Measurements from ENCODE around the gene RASGEF1C.

Gene RASGEF1C

DNA sequence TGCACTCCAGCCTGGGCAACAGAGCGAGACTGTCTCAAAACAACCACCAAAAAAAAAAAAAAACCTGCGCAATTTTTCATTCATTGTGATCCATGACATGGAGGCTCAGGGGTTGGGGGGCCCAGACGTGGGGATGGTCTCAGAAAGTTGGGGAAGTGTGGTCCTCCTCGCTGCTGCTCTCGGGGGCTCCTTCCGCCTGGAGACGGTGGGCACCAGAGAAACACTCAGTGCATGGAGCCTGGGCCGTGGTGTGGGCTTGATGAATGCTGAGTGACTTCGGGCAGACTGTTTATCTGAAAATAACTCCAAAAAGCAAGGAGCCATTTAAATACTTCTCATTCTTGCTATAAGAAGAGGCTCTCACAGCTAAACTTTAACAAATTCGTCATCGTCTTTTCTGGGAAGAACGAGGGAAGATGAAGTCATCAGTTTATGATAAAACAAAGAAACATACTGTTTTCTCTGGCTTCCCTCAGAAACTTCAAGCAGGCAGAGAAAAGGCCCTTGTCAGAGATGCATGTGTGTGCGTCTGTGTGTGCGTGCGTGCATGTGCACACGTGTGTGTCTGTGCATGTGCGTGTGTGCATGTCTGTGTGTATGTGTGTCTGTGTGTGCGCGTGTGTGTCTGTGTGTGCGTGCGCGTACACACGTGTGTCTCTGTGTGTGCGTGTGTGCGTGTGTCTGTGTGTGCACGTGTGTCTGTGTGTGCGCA lies 35.0 kb downstream of the RASGEF1C start:
- H3K4me3 ChIP-seq (ENCODE audit: low read depth, low read length), result no peak overlapping the region
- no peak for TF ChIP-seq CTCF (IDR thresholded peaks at IDR 0.05; ENCODE audit: low read depth, low read length)

GRCh38 chr5:180173198-180173544 lies 35.8 kb downstream of the RASGEF1C start:
- no peak overlapping the region for H3K4me3 ChIP-seq (ENCODE audit: low read depth, low read length)
- no peak for TF ChIP-seq CTCF (IDR thresholded peaks at IDR 0.05; ENCODE audit: low read depth, low read length)

DNA sequence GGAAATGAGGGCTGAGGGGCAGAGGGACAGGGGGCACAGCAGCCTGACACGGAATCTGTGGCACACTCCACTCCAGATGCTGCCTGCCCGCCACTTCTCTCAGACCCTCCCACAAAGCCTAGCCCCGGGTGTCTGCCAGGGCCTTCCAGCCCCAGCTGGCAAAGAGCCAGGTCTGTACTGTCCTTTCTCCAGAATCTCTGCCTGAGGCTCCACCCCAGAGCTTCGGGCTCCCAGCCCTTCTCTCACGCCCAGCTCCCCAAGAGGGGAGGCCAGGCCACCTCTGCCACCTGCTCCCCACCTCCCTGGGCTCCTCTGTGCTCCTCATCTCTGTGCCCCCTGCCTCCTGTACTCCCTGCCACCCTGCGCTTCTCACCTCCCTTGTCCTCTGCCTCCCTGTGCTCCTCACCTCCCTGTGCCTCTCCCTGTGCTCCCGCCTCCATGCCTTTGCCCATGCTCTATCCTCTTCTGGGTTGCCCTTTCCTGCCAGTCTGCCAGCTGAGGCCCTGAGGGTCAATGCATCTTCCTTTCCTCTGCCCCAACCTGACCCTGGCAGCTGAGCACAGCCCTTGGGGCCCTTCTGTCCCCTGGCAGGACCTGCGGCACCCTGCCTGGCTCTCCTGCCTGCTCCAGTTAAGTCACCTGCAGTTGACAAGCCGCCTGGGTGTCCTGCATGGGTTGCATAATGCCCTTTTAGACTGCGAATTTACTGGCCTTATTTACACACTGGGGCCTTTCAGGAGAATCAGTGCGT lies 36.4 kb downstream of the RASGEF1C start:
- TF ChIP-seq CTCF (IDR thresholded peaks at IDR 0.05; ENCODE audit: low read depth, low read length), result no peak
- H3K4me3 ChIP-seq (ENCODE audit: low read depth, low read length), result no peak overlapping the region

DNA sequence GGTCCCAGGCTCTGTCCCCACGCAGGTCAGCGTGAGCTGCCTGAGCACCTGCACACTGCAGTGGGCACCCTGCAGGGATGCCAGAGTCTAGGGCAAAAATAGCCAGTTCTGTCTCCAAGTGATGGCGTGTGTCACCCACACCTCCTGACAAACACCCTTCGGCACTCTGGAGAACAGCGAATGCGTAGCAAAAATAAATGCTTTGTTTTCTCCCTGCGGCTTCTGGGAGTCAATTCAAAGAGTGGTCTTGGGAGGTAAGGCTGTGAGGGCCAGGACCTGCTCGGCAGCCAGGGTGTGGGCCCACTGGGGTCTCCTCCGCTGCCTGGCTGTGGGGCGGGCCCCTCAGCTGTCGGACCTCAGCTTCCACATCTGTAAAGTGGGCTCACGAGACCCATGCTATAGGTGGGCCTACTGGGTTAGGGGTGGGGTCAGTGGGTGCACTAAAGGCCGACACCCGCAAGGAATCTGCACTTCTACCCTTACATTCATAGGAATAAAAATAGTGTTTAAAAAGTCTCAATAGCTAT lies 37.4 kb downstream of the RASGEF1C start:
- no peak overlapping the region for H3K4me3 ChIP-seq (ENCODE audit: low read depth, low read length)
- no peak for TF ChIP-seq CTCF (IDR thresholded peaks at IDR 0.05; ENCODE audit: low read depth, low read length)

DNA sequence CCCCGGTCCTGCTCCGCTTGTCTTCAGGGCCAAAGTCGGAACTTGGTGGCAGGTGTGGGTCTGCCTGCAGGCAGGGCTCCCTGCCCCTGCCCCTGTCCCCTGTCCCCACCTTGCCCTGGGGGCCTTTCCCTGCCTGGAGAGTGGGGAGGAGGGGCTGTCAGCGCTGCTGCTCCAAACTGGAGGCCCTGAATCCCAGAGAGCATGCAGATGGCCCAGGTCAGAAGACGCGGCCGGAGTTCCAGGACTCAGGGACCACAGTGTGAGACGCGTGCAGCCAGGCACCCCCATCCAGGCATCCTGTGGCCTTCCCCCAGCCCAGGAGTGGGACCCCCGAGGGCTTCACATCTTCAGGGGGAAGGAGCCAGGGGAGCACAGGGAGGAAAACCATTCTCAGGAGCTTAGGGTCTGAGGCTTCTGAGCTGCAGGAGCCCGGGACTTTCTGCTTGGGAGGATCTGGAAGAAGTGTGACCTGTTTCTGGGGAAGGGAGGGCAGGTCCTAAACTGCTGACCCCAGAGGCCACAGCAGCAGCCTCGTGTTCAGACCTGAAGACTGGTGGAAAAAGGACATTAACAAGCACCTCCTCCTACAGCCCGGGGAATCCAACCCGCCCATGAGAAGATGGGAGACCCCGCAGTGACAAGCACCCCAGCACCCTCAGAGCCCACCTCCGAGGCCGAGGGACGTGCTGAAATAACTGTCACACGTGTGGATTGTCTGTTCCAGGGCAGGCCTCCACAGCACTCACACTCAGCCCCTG lies 38.0 kb downstream of the RASGEF1C start:
- no peak overlapping the region for H3K4me3 ChIP-seq (ENCODE audit: low read depth, low read length)
- TF ChIP-seq CTCF (IDR thresholded peaks at IDR 0.05; ENCODE audit: low read depth, low read length), result no peak

- TF ChIP-seq CTCF (IDR thresholded peaks at IDR 0.05; ENCODE audit: low read depth, low read length), result no peak
- H3K4me3 ChIP-seq (ENCODE audit: low read depth, low read length), result no peak overlapping the region
These were observed 38.8 kb downstream of the RASGEF1C start for GRCh38 chr5:180170106-180170809.
